GM12878 (cell line): ENCODE measurements around the gene TIMM17B.

ENCODE experiments used
- ATF2 ChIP-seq: IDR thresholded peaks from 2 replicates; pipeline ENCODE4 v1.6.1; 2012; ENCODE audit warnings: low read length, inconsistent platforms
- BMI1 ChIP-seq: fragments of 450-650 bp; IDR thresholded peaks from 2 replicates; pipeline ENCODE4 v1.6.1; 2016; ENCODE audit warnings: mild to moderate bottlenecking, moderate library complexity, borderline replicate concordance
- CHD1 ChIP-seq: IDR thresholded peaks from 2 replicates; pipeline ENCODE4 v1.6.1; 2012; ENCODE audit warnings: low read depth, low read length, improper control_type of control experiment
- CREB1 ChIP-seq: IDR thresholded peaks from 2 replicates; pipeline ENCODE4 v1.6.1; 2012; ENCODE audit warnings: low read depth, mild to moderate bottlenecking, inconsistent platforms
- CTCF ChIP-seq, 3 experiments: IDR thresholded peaks in 2 of 3; conservative IDR thresholded peaks in 1 of 3; 2 replicates each; pipeline ENCODE4 v1.5.1; 2011; ENCODE audit warnings: low read depth in 3 of 3, low read length in 3 of 3, mild to moderate bottlenecking in 3 of 3, control low read depth in 2 of 3, moderate library complexity in 2 of 3, inconsistent platforms in 1 of 3, mixed read lengths in 1 of 3; ENCODE audit not compliant: control insufficient read depth in 2 of 3, insufficient read depth in 1 of 3; ENCODE audit errors: extremely low read depth in 1 of 3
- EED ChIP-seq: sonication (generic); IDR thresholded peaks from 2 replicates; pipeline ENCODE4 v1.6.1; 2016; ENCODE audit warnings: antibody characterized with exemption, low read depth
- ESRRA ChIP-seq: IDR thresholded peaks from 2 replicates; pipeline ENCODE4 v1.6.1; 2012; ENCODE audit warnings: mild to moderate bottlenecking, low read length, improper control_type of control experiment
- EZH2 ChIP-seq: IDR thresholded peaks from 2 replicates; pipeline ENCODE4 v1.6.1; 2012; ENCODE audit warnings: low read depth, mild to moderate bottlenecking, control low read depth, inconsistent platforms, low read length, borderline replicate concordance; ENCODE audit not compliant: control insufficient read depth
- FOS ChIP-seq: IDR thresholded peaks from 3 replicates; pipeline ENCODE4 v1.6.1; 2011; ENCODE audit warnings: borderline replicate concordance; ENCODE audit not compliant: insufficient read length; ENCODE audit errors: extremely low read depth
- FOXM1 ChIP-seq: IDR thresholded peaks from 2 replicates; pipeline ENCODE4 v1.6.1; 2012; ENCODE audit warnings: low read depth, mild to moderate bottlenecking, inconsistent platforms, low read length, moderate library complexity
- POLR2A ChIP-seq: IDR thresholded peaks from 2 replicates; pipeline ENCODE4 v1.6.1; 2011; ENCODE audit warnings: low read depth, mild to moderate bottlenecking, low read length
- SIX5 ChIP-seq: IDR thresholded peaks from 2 replicates; pipeline ENCODE4 v1.6.1; 2011; ENCODE audit warnings: mild to moderate bottlenecking, low read depth, low read length, moderate library complexity; ENCODE audit not compliant: severe bottlenecking
- SPI1 ChIP-seq: IDR thresholded peaks from 2 replicates; pipeline ENCODE4 v1.6.1; 2011; ENCODE audit warnings: low read depth, mild to moderate bottlenecking, low read length, moderate library complexity, borderline replicate concordance; ENCODE audit not compliant: insufficient read depth
- TAF1 ChIP-seq: IDR thresholded peaks from 2 replicates; pipeline ENCODE4 v1.6.1; 2011; ENCODE audit warnings: mild to moderate bottlenecking, low read depth, low read length, borderline replicate concordance

- TF ChIP-seq POLR2A (no peak), CREB1 (no peak), CTCF (IDR thresholded peaks at IDR 0.05 in 2 of 3, conservative IDR thresholded peaks at IDR 0.05 in 1 of 3; ENCODE audit: control insufficient read depth in 2 of 3, extremely low read depth in 1 of 3, insufficient read depth in 1 of 3, low read depth in 3 of 3, low read length in 3 of 3) (no peak), EED (no peak), ESRRA (no peak), CHD1 (no peak), SPI1 (no peak), EZH2 (no peak), SIX5 (no peak), FOS (no peak), TAF1 (no peak), FOXM1 (no peak), BMI1 (no peak), ATF2 (no peak)
Measured at GRCh38 chrX:48927123-48927522, 29.6 kb upstream of the TIMM17B start.
